ENCODE results near the gene DERL3. TPM values are rescaled to one million over a fixed set of nuclear protein-coding genes. Genes with fewer than 3 reads are reported as not detected.
"Not testable (repeated sequence)": the region's sequence is repeated elsewhere in the genome, so short reads cannot be mapped to it uniquely, and the experiment has no call there.

The DERL3 gene
- 1.4 TPM for total RNA-seq
- long read RNA-seq, partial matches to known transcripts: 0 of 1 reads
- long read RNA-seq, other reads (novel, unspliced or antisense): 0 of 1 reads

DNA sequence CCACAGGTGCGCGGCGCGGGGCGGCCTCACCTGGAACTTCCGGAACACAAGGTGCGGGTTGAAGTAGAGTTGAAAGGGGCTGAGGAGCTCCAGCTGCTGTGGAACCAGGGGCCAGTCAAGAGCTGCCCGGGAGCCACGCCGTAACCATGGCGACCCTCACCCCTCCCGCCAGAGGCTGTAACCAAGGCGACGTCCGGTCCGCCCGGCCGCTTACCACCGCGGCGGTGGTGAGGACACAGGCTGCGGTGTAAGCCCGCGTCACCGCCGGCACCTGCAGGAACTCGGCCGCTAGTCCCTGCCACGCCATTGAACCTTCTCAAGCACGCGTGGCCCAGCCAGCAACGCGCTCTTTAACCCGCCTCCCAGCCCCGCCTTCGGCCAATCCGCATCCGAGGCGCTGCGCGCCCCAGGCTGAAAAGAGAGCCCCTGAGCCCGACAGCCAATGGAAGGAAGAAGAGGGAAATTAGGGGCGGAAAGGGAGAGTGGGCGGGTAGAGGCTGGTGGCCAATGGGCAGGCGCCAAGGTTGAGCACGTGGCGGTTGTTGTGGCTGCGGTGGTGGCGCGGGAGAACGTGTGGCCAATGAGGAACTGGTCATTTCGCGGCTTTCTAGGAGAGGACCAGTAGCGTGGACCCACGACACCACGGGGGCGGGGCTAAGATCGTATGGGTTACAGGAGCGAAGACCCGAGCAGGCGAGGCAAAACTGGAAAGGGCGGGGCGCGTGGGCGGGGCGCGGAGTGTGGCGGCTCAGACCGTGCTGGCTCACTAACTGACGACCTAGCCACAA lies at the start of gene DERL3:
TSS of gene DERL3 (minus strand) at position 326 of the 788 bp plus-strand sequence. CDS start at position 307, 19 bp downstream.
- DNase-seq (ENCODE audit: low spot score): peak; percentile 97

GRCh38 chr22:23884140-23884539 lies 45.3 kb upstream of the DERL3 start:
- no peak for DNase-seq (ENCODE audit: low spot score)

DNA sequence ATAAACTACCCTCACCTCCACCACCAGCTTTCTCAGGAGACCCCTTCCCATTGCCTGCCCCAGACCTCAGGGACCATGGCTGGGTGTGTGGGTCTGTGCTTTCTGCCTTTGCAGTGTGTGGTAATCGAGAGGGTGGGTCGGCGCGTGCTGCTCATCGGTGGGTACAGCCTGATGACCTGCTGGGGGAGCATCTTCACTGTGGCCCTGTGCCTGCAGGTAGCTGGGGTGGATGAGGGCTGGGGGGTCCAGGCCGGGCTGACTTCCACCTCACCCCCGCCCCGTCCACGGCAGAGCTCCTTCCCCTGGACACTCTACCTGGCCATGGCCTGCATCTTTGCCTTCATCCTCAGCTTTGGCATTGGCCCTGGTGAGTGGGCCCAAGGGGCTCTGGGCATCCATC lies 44.9 kb upstream of the DERL3 start:
- no peak for DNase-seq (ENCODE audit: low spot score)

GRCh38 chr22:23882370-23882769 lies 43.6 kb upstream of the DERL3 start:
- no peak for DNase-seq (ENCODE audit: low spot score)

- DNase-seq (ENCODE audit: low spot score): no peak
These were observed 39.4 kb upstream of the DERL3 start for GRCh38 chr22:23878219-23878618.

DNA sequence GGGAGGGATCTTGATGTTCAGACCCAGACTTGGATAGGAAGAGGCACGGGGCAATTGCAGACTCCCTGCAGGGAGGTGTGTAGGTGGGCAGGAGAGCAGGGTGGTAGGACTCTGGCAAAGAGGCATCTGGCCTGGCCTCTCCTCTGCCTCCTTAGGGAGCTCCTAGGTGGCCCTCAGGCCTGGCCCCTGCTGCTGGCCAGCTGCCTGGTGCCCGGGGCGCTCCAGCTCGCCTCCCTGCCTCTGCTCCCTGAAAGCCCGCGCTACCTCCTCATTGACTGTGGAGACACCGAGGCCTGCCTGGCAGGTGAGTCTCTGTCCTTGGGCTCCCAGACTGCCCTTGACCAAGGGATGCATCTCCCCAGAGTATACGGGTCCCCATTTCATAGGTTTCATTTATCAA lies 38.8 kb upstream of the DERL3 start:
- no peak for DNase-seq (ENCODE audit: low spot score)

DNA sequence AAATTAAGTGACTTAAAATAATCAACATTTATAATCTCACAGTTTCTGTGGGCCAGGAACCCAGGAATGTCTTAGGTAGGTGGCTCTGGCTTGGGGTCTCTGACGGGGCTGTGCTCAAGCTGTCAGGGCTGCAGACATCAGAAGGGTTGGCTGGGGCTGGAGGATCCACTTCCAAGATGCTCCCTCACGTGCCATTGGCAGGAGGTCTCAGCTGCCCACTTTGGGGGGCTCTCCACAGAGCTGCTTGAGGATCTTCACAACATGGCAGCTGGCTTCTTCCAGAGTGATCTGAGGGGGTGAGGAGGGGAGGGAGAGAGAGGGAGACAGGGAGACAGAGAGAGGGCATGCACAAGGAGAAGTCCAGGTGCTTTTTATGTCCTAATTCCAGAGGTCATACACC lies 37.0 kb upstream of the DERL3 start:
- no peak for DNase-seq (ENCODE audit: low spot score)

GRCh38 chr22:23874871-23875270 lies 36.1 kb upstream of the DERL3 start:
- no peak for DNase-seq (ENCODE audit: low spot score)

GRCh38 chr22:23868580-23868979 lies 29.8 kb upstream of the DERL3 start:
- DNase-seq (ENCODE audit: low spot score): no peak

DNA sequence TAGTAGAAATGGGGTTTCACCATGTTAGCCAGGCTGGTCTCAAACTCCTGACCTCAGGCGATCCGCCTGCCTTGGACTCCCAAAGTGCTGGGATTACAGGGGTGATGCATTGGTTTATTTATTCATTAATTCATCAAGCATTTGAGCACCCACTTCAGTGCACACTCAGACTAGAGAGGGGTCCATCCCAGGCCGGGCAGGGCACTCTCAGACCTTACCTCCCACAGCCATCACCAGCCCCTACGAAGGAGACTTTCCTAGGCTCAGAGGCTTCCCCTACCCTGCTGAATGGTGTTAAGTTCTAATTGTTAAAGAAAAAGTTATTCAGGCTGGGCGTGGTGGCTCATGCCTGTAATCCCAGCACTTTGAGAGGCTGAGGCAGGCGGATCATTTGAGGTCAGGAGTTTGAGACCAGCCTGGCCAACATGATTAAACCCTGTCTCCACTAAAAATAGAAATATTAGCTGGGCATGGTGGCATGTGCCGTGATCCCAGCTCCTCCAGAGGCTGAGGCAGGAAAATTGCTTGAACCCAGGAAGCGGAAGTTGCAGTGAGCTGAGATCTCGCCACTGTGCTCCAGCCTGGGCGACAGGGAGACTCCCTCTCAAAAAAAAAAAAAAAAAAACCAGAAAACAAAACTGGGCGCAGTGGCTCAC lies 25.8 kb upstream of the DERL3 start:
- DNase-seq (ENCODE audit: low spot score): not testable (repeated sequence)

DNA sequence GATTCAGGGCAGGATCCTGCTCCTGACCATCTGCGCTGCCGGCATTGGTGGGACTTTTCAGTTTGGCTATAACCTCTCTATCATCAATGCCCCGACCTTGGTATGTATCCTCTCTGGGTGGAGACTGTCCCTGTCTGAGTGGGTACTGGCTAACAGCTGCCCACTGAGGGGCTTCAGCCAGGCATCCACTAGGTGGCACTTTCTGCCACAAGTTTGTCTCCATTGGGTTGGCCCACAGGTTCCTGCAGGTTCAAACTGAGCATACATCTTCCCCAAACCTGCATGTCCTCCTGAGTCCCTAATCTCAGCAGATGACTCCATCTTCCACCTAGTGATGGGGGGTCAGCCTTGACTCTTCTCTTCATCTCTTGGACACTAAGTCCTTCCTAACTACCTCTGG lies 23.3 kb upstream of the DERL3 start:
- DNase-seq (ENCODE audit: low spot score): no peak

DNA sequence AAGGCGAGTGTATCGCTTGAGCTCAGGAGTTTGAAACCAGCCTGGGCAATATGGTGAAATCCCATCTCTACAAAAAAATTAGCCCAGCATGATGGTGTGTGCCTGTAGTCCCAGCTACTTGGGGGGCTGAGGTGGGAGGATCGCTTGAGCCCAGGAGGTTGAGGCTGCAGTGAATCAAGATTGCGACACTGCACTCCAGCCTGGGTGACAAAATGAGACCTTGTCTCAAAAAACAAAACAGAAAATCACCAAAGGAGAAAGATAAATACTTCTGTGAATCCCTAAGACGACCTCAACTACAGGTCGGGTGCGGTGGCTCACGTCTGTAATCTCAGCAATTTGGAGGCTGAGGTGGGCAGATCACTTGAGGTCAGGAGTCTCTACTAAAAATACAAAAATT lies 21.4 kb upstream of the DERL3 start:
- DNase-seq (ENCODE audit: low spot score): not testable (repeated sequence)

DNA sequence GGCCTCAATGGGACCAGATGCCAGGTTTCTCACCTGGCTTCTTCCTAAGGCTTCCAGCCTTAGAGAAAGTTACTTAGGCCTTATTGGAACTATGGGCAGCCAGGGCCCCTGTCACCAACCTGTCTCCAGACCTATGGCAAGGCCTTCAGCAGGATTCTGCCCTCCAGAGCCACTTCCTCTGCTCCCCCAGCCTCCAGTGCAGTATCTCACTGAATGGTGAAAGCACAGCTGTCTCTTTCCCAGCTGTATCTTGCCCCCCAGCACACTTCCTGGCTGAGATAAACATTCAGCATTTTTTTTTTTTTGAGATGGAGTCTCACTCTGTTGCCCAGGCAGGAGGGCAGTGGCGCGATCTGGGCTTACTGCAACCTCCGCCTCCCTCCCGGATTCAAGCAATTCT lies 20.4 kb upstream of the DERL3 start:
- DNase-seq (ENCODE audit: low spot score): no peak

DNA sequence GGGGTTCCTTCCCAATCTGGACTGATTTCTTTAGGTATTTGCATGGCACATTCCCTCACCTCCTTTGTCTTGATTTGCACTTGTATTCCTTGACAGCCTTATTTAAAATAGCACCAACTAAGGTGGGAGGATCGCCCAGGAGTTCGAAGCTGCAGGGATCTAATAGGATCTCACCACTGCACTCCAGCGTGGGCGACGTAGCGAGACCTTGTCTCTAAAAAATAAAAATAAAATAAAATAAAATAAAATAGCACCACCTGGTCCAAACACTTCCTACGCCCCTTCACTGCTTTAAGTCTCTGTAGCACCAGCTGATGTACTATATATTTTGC lies 19.6 kb upstream of the DERL3 start:
- DNase-seq (ENCODE audit: low spot score): no peak

GRCh38 chr22:23857606-23858483 lies 19.0 kb upstream of the DERL3 start, which contains the start of gene SLC2A11:
TSS of gene SLC2A11 (plus strand) at chr22:23857875. CDS start at chr22:23858000, 125 bp downstream.
- peak; percentile 99 for DNase-seq (ENCODE audit: low spot score)

DNA sequence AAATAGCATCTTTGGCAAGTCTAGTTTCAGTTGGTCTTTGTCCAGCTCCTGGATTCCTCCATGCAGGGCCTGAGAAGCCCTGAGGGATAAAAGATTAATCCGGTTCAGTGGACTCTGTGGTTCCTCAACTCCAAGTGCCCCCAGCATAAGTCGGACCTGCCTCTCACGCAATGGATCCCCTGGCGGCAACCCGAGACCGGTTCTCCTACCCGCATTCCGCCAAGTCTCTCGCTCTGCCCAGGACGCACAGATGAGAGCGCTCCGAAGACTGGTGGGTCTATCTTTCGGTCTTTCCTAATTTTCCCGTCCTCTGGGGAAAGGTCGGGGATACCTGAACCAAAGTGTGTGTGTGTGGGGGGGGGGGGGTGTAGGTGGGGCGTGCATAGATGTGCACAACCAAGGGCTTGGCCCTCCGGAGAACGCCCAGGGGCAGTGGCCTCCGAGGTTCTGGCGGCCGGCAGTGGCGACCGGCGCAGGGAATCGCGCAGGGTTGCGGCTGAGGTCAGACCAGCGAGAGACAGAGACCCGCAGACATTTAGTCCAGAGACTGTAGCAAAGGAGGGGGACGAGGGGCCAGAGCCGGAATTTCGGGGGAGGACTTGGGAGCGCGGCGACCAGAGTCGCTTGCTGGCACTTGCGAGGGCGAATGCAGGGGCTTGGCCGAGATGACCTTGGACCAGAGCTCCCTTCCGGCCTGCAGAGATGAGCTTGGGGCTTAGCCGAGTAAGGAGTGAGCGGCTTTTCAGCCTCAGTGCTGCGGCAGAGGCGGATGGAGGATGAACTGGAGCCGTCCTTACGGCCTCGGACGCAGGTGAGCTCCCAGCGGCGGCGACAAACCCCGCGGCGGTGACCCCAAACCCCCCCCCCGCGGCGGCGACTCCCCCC lies 18.2 kb upstream of the DERL3 start:
- no peak for DNase-seq (ENCODE audit: low spot score)

GRCh38 chr22:23850136-23850611 lies 11.4 kb upstream of the DERL3 start:
- DNase-seq (ENCODE audit: low spot score): no peak

DNA sequence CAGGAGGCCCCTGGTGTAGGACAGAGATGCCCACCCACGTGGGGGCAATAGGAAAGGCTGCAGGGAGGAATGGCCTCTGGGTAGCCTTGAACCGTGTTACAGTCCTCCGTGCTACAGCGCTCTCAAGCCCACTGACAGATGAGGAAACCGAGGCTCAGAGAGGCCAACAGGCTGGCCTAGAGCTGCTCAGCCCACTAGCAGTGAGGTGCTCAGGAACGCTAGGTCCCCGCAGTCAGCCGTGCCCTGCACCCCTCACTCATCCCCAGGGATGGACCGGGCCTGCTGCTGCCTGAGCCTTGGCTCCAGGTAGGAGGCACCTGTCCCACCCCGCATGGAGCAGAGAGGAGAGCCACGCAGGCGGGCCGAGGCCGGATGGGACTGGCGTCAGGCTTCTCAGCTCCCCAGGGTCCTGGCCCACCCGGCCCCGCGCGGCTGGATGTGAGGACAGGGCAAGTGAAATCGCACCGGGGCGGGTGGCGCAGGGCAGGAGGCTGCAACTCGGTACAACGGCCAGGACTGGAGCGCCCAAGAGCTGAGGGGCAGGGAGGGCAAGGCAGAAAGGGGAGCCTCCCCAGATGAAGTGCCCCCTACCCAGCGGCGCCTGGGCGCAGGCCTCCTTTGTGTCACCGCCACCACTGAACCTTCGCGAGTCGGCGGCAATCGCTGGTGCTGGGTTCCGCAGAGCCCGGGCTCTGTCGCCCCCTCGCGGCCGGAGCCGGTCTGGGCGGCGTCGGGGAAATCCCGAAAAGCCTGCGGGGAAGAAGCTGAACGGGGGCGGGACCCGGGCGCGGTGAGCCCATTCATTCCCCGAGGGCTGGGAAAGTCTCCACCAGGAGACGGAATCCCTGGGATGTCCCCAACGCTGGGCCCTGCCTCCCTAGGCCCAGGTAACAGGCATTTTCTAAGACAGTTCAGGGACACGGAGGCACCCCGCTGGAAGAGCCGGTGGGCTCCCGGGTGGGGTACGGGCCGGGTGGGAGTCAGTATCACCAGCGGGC lies 10.5 kb upstream of the DERL3 start:
- peak; percentile 96 for DNase-seq (ENCODE audit: low spot score)
